NCI-H510A treated with DMSO at 0.1 percent for 48 hours (cell line): ENCODE measurements around the gene SAE1.
A peak's percentile ranks its signal among the peaks of the same experiment; 100 is the strongest.

Experiments used
- DNase-seq: peaks from one replicate; lab custom pipeline; 2025; lab: John Stamatoyannopoulos, UW

Gene SAE1

DNA sequence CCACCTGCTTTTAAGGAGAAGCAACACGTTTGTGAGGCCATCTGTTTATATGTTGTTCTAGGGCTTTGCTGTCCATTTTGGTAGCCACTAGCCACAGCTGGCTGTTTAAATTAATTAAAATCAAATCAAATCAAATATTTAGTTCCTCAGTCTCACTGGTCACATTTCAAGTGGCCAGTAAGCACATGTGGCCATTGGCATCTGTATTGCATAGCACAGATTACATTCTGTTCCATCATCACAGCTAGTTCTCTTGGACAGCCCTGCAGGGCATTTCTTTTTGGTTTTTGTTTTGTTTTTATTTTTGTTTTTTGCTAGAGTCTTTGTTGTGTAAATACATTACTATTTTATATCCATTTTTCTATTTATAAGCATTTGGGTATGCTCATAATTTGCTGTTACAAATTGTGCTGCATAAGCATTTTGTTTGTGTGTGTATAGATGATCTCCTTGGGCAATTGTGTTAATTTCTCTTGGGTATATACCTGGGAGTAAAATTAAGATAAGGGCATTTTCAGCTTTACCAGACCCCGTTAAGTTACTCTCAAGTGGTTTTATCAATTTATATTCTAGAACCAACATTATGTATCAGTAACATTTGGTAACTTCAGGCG is 31.3 kb downstream of the SAE1 start:
- no peak for DNase-seq

DNA sequence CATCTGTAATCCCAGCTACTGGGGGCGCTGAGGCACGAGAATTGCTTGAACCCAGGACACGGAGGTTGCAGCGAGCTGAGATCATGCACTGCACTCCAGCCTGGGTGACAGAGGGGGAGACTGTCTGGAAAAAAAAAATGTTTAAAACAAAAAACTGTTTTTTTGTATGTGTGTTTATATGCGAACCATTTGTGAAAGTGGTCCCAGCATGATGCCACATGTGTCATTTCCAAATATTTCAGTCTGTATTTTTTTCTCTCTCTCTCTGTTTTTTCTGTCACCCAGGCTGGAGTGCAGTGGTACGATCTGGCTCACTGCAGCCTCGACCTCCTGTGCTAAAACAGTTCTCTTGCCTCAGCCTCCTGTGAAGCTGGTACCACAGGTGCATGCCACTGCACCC is 37.4 kb downstream of the SAE1 start:
- DNase-seq = no peak

DNA sequence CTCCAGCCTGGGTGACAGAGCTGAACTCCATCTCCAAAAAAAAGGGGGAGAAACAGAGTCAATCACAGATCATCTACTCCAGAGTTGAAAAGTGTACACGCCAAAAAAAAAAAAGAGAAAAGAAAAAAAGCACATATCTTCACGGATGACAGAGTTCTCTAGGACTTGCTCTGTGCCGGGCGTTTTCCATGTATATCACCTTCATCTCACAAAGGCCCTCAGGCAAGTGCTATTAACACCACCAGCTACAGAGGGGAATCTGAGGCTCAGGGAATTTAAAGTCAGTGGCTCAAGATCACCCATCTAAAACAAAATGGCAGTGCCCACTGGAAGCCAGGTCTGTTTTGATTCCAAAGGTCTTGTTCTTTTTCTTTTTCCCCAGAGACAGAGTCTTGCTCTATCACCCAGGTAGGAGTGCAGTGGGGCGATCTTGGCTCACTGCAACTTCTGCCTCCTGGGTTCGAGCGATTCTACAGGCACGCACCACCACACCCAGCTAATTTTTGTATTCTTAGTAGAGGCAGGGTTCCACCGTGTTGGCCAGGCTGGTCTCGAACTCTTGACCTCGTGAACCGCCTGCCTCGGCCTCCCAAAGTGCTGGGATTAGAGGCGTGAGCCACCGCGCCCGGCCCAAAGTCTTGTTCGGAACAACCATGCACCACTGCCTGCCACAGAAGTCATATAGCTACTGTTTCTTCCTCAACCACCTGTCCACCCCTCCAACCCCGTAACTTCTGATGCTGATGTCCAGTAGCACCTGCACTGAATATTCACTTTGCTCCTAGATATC is 42.2 kb downstream of the SAE1 start:
- DNase-seq = no peak

DNA sequence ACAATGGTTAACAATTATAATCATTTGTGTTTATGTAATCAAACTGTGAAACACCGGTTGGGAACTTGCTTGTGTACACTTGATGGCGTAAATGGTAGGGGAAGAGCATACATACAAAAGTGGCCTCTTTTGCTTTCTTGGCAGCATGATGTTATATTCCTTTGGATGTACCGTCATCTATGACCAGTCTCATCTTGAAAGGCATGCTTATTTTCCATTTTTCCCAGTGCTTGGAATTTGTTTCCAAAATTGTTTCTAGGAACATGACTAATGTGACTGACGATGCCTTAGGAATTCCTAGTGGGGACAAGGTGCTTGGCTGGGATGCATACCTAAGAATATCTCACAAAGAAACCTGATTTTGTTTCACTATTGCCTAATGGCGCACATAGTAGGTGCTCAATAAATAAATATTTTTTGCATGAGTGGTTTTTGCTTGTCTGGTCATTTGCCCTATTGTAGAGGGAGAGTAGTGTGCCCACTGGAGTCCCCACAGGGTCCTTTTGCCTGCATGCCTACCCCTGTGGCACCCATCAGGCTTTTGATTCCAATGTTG is 45.5 kb downstream of the SAE1 start:
- DNase-seq = no peak

DNA sequence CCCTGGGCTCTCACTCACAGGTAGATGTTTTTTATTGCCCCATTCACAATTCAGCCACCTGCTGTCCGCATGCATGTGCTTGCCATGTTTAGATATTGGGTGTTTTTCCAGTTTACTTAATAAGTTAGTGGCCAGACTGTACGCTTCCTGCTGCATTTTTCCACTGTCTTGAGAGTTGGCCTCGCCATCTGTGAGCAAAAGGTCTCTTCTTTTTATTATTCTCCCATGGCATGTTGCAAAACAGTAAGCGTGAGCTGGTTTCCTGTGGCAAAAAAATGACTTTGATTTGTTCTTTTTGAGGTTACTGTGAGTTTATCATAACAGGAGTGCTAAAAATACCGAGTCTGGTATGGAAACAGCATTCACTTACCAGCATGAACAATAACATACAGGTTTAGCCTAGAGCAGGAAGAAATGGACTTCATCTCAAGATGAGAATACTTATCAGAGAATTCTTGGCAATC is 46.0 kb downstream of the SAE1 start:
- DNase-seq = no peak

DNA sequence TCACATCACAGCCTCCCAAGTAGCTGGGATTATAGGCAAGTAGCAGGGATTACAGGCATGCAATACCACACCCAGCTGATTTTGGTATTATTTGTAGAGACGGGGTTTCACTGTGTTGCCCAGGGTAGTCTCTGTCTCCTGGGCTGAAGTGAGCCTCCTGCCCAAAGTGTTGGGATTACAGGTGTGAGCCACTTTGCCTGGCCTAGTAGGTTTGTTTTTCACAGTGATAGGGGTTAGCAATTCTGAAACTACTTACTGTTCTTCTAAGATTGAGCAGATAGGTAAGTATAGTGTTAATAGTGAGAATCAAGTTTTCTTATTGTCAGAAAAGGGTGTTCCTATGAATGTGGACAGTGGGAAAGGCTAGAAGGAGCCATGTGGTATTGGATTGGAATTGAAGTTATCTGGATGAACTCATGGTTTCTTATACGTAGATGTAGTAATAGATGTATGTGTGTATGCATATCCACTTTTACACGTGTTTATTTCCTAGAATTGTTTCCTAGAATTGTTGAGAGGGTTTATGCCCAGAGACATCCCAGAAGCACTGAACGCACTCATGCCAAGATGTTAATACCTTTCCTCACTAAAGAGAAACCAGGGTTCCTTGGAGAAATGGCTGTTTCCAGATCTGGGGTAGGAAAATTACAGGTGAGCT is 49.1 kb downstream of the SAE1 start:
- DNase-seq = no peak

DNA sequence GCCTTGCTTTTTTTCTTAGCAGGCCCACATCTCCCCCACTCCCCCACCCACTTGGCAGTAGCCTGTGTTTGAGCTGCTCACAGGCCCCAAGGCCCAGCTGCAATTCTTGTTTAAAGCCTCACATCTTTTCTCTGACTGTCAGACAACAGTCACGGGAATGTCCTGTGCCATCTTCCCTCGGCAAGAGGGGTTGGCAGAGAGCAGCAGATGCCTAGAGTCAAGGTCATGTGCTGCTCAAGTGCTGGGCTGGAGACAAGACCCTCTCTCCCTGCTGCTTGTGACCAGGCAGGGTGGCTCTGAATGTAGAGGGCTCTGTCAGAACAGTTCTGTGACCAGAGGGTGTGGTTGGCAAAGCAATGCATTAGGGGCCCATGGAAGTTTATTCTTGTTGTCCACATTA is 53.0 kb downstream of the SAE1 start:
- no peak for DNase-seq

DNA sequence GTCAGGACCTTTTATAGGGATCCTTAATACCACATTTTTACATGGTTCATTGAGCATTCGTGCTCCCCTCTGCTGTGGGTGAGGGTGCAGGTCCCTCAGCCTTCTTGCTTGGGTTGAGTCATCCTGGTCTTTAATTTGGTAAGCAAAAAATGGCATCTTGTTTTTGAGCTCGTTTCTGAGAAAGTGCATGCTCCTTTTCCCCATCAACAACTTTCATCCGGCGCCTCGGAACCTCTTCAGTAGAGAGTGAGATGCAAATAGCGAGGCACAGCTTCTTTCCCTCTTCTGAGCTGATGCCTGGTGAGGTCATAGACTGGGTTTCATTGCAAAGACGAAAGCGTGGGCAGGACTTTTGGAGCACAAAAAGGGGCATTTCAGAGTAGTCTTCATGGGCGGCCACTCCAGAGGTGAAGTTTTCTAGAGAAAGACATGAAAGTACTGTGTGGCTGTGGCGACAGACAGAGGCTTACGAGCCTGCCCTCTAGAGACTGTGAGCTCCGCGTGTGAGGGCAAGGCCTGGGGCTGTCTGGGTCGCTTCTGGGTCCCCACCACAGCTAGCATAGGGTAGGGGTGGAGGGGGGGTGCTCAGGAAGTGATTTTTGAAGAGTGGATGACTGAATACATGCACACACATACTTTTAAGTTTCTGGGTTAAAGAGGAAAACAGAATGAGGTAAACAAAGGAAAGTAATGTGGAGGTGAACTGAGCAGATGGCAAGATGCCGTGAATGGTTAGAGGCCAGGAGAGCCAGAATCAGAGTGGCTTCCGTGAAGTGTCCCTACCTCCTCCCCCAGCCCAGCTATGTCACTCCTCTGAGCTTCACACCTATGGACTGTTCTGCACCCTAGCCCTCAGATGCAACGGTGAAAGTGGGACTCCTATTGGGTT is 56.1 kb downstream of the SAE1 start:
- DNase-seq = no peak

DNA sequence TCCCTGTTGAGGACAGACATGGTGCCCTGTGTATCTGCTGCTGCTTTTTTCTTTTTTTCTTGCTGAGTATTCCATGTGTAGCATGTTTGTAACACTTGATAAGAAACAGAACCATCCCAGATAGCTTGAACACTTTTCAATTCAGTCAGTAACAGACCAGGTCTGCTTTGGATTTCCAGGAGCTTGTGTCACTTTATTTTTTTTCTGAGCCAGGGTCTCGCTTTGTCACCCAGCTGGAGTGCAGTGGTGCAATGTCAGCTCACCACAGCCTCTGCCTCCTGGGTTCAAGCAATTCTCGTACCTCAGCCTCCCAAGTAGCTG is 56.7 kb downstream of the SAE1 start:
- DNase-seq = no peak

DNA sequence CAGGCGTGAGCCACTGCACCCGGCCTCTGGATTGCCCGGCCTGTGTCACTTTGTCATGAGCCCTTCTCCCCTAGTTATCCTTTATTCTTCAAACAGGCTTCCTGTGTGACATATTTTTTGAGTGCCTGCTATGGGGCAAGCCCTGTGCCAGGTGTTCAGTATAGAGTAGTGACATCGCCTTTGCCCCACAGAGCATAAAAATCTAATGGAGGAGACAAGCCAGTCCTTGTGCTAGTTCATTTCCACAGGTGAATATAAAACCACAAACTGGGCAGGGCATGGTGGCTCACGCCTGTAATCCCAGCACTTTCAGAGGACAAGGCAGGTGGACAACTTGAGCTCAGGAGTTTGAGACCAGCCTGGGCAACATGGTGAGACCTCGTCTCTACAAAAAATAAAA is 57.2 kb downstream of the SAE1 start:
- DNase-seq = no peak

DNA sequence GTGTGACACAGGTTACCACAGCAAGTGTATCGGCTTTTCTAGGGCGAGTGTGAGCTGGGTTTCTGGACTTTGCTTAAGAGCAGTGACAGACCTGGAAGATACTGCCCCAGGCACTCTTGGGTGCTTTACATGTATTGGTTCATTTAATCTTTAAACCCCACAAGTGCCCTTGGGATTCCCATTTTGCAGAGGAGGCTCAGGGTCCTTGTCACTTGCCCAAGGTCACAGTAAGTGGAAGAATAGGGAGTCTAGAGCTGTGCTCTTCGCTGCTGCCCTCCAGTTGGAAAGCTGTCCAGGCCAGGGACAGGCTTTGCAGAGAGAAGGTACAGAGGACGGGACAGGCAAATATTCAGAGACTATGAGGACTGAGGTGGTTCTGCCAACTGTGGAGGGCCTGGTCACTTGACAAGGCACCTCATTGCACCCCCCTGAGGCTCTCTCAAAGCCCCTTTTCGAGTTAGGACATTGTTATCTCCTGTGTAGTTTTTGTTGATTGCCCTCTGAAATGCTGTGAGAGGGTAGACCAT is 57.9 kb downstream of the SAE1 start:
- DNase-seq = no peak

DNA sequence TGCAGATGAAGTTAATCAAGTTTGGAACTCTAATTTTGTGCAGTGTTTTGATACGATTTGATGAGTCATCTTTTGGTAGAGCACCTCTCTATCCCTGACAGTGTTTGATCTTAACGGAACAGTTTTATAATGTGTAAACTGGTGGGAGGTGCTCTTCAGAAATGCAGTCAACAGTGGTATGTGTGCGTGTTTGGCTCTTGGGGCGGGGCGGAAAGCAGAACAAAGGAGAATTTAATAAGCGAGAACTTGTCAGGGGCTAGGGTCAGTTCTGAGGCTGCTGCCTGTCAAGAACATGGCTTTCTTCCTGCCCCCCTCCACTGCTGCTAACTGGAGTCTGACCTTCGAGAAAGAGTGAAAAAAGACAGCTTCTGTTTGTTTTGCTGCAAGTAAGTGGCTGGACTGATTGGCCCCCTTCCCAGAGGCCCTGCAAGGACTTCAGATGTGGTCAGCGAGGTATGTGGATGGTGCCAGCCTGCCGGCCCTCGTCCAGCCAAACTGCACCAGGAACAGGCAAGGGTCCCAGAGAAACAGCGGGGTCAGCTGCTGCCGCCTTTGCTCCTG is 59.6 kb downstream of the SAE1 start:
- DNase-seq = peak; percentile 71

DNA sequence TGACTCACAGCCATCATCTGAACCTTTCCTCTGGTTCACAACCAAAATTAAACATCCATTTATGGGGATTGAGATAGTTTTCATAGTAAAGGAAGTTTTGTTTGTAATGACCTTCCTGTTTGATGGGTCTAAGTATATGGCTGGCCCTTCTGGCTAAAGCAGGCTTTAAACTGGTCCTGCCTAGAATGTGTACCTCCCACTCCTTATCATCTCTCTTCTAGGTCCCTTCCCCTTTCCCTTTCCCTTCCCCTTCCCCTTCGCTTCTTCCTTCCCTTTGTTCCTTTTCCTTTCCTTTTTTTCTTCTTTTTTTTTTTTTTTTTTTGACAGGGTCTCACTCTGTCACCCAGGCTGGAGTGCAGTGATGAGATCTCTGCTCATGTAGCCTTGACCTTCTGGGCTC is 64.8 kb downstream of the SAE1 start:
- DNase-seq = no peak

DNA sequence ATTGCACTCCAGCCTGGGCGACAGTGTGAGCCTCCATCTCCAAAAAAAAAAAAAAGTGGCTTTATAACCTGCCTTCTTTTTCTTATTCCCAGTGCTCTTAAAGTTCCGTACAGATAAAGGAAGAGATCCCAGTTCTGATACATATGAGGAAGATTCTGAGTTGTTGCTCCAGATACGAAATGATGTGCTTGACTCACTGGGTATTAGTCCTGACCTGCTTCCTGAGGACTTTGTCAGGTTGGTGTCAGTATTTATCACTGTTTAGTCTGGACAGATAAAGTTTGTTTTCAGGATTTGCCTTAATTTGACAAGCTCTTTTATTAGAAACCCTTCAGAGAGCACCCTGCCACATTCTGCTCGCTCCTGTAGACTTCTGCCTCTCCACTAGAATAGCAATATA is 66.5 kb downstream of the SAE1 start:
- no peak for DNase-seq

DNA sequence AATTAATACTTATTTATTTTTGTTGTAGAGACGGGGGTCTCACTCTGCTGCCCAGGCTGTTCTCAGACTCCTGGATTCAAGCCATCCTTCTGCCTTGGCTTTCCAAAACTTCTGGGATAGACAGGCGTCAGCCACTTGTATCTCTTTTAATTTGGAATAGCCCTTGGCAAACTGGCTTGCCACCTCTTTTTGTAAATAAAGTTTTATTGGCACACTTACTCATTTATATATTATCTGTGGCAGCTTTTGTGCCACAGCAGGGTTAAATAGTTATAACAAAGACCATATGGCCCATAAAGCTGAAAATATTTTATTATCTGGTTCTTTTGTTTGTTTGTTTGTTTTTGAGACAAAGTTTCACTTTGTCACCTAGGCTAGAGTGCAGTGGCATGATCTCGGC is 69.9 kb downstream of the SAE1 start:
- DNase-seq = no peak

DNA sequence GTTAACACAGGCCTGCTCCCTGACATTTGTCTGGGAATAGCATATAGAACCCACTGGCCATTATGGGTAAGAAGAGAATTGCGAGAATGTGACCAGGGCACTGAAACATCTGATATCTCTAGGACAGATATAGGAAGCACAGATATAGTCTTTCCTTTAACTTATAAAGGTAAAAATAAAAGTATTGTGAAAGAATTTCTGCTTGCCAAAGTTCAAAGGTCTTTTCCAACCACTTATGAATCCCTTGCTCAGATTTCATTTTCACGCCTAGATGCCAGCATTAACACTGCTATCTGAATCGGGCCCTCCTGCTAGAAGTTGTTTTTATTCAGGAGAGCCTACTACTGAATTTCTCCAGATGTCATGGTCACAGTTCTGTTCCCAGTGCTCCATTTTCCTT is 72.6 kb downstream of the SAE1 start:
- DNase-seq = no peak

DNA sequence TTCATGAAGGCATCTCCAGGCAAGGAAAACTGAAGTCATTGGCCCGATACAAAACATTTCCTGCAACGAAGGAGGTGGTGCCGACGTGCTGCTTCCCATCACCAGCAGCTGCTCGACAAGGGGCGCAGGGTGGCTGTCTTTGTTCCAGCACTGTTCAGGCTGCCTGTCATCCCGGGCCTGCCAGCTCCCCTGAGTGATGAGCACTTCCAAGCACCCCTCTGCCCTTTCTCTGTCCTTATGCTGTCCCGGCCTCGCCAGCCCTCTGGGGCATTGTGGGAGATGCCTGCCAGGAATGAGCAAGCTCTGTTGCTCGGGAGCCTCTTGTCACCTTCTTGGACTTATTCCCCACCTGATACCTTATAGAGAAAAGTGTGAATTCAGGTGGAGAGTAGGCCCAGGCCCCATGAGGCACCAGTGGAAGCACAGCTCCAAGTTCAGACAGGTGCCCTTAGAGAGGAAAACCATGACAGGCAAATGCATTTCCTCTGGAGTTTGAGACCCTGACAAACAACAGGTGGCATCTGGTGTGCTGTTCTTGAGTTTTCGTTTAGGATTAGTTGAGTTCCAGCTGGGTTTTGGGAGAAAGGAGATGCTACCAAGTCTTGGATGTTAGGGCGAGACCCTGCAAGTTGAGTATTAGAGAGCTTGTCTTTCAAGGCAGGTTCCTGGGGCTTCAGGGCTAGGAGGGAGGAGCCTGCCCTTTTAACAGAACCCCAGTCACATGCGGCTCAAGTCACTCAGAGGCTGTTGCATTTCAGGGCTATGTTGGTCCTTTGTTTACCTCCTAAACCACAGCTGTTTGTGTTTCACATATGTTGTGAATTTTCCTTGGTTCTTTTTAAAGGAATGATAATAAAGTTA is 78.9 kb downstream of the SAE1 start:
- DNase-seq = no peak

DNA sequence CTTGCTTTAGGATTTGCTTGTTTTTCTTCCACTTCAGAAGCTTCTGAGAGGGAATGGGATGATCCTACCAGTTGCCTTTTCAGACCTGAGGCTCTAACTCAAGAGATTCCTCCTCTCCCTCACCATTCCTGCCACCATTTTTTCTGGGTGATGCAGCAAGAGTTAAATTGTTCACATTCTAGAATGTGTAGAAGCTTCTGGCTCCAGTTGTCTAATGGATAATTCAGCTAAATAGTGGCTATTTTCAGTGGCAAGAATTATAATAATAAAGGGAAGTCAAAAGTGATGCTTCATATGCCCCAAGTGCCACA is 79.5 kb downstream of the SAE1 start:
- DNase-seq = no peak

DNA sequence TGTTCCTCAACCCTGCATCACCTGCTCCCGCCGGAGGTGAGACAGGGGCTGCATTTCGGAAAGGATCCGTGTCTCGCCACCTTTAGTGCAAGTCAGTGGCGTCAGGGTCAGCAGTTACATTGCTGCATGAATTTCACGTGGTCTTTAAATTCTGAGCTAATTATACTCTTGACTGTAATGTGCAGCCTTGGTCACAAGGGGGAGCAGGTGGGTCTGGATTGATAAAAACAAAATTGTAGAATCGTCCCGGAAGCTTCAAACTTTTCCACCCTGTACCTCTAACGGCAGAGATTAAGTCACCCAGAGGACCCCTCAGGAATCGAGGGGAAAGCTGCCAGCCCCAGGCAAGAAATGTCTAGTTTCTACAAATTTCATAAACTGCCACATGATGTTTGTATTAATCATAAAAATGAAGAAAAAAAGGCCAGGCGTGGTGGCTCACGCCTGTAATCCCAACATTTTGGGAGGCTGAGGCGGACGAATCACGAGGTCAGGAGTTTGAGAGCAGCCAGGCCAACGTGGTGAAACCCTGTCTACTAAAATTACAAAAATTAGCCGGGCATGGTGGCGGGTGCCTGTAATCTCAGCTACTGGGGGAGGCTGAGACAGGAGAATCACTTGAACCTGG is 80.2 kb downstream of the SAE1 start:
- peak; percentile 62 for DNase-seq

DNA sequence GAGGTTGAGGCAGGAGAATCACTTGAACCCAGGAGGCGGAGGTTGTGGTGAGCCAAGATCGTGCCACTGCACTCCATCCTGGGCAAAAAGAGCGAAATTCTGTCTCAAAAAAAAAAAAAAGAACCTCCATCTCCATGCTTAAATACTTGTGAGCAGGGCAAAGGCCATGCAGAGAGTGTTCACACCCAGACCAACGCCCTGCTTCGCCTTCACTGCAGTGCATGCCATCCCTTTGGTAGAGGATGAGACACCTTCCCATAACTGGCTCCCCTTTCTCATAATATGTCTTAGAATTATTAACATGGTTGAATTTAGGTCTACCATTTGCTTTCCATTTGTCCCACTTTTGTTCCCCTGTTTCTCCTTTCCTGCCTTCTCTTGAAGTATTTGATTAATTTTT is 84.9 kb downstream of the SAE1 start:
- no peak for DNase-seq
